Endothelial cell of umbilical vein (primary cell): Measurements from ENCODE around the gene HELZ2. TPM values are rescaled to one million over a fixed set of nuclear protein-coding genes. Genes with fewer than 3 reads are reported as not detected.

Experiments
- BruUV-seq: library from RNA; stranded (reverse); fragments of 400-500 nt; replicated peaks from 2 replicates; lab custom pipeline; 2021; lab: Mats Ljungman, UMichigan
- CTCF ChIA-PET: fragments of 300-600, 350-600 bp; sonication (Branson Sonifier 250); formaldehyde crosslinking; loops from one replicate; lab custom pipeline; 2021; ENCODE audit warnings: antibody characterized with exemption, inconsistent platforms; lab: Charles Lee
- POLR2A ChIA-PET: fragments of 300-600, 350-600 bp; sonication (Branson Sonifier 250); formaldehyde crosslinking; loops from one replicate; lab custom pipeline; 2021; ENCODE audit warnings: antibody characterized with exemption, inconsistent platforms; lab: Charles Lee
- DNase-seq: peaks from one replicate; pipeline ENCODE4 v3.0.0-alpha.2; 2011; ENCODE audit warnings: low read depth, low spot score
- FAIRE-seq: peaks from 2 replicates; lab custom pipeline; 2011; peaks lifted over from hg19 to GRCh38; lab: Jason Lieb, UNC
- H2AFZ ChIP-seq: 2 replicates; pipeline ENCODE4 v1.6.0; 2012; ENCODE audit warnings: low read depth, low read length, control low read depth, inconsistent platforms
- H3K27ac ChIP-seq: 2 replicates; pipeline ENCODE4 v1.5.1; 2011; ENCODE audit warnings: low read depth, mild to moderate bottlenecking, control low read depth, low read length, moderate library complexity; ENCODE audit not compliant: insufficient read depth
- H3K27me3 ChIP-seq, 2 experiments: 2 replicates each; pipeline versions ENCODE4 v1.6.0 to v1.6.1; 2011; ENCODE audit warnings: low read length in 2 of 2, mixed read lengths in 1 of 2; ENCODE audit not compliant: control insufficient read depth in 2 of 2, insufficient read depth in 2 of 2
- H3K36me3 ChIP-seq, 2 experiments: 2 replicates in 1 of 2; 3 replicates in 1 of 2; pipeline ENCODE4 v1.5.1; 2011; ENCODE audit warnings: low read length in 2 of 2, mild to moderate bottlenecking in 1 of 2, moderate library complexity in 1 of 2; ENCODE audit not compliant: control insufficient read depth in 2 of 2, insufficient read depth in 2 of 2; ENCODE audit errors: extremely low read depth in 1 of 2
- H3K4me1 ChIP-seq: 3 replicates; pipeline ENCODE4 v1.5.1; 2011; ENCODE audit warnings: mild to moderate bottlenecking, low read length; ENCODE audit not compliant: control insufficient read depth, insufficient read depth; ENCODE audit errors: extremely low read depth
- H3K4me2 ChIP-seq: 2 replicates; pipeline ENCODE4 v1.6.1; 2011; ENCODE audit warnings: low read length, control low read depth, mixed read lengths; ENCODE audit not compliant: insufficient read depth
- H3K4me3 ChIP-seq, 3 experiments: fragments of 200-600 bp in 1 of 3; sonication (generic), shearing (Covaris generic) in 1 of 3; replicated peaks in 1 of 3; 2 replicates each; pipeline ENCODE4 v1.5.1; 2011 to 2016; ENCODE audit warnings: control low read depth in 3 of 3, low read length in 3 of 3, mild to moderate bottlenecking in 2 of 3, inconsistent platforms in 1 of 3, low read depth in 1 of 3, moderate library complexity in 1 of 3; ENCODE audit not compliant: insufficient read depth in 1 of 3
- H3K79me2 ChIP-seq: 2 replicates; pipeline ENCODE4 v1.6.0; 2012; ENCODE audit warnings: low read length, inconsistent platforms; ENCODE audit not compliant: control insufficient read depth, insufficient read depth
- H3K9ac ChIP-seq: replicated peaks from 2 replicates; pipeline ENCODE3; 2011; ENCODE audit warnings: low read length, control low read depth; ENCODE audit not compliant: insufficient read depth; ENCODE audit errors: extremely low read depth
- H3K9me1 ChIP-seq: replicated peaks from 3 replicates; pipeline ENCODE4 v1.6.0; 2011; ENCODE audit warnings: mild to moderate bottlenecking, low read length; ENCODE audit not compliant: control insufficient read depth, insufficient read depth; ENCODE audit errors: extremely low read depth
- H3K9me3 ChIP-seq: replicated peaks from 2 replicates; pipeline ENCODE4 v1.5.1; 2012; ENCODE audit warnings: low read length, inconsistent platforms; ENCODE audit not compliant: control insufficient read depth, insufficient read depth
- H4K20me1 ChIP-seq: replicated peaks from 2 replicates; pipeline ENCODE3; 2011; ENCODE audit warnings: mild to moderate bottlenecking, low read length; ENCODE audit not compliant: control insufficient read depth, insufficient read depth; ENCODE audit errors: extremely low read depth
- EZH2 ChIP-seq: IDR thresholded peaks from 2 replicates; pipeline ENCODE4 v1.6.1; 2012; ENCODE audit warnings: borderline replicate concordance, low read depth, mild to moderate bottlenecking, moderate library complexity, low read length, inconsistent platforms; ENCODE audit not compliant: severe bottlenecking
- FOS ChIP-seq: IDR thresholded peaks from 2 replicates; pipeline ENCODE4 v1.6.1; 2011; ENCODE audit warnings: mild to moderate bottlenecking, low read length, moderate library complexity, borderline replicate concordance; ENCODE audit not compliant: insufficient read depth
- GATA2 ChIP-seq: IDR thresholded peaks from 2 replicates; pipeline ENCODE4 v1.7.0; 2011; ENCODE audit warnings: low read depth, mild to moderate bottlenecking, moderate library complexity, mixed read lengths, low read length; ENCODE audit not compliant: insufficient read length, insufficient read depth
- JUN ChIP-seq: IDR thresholded peaks from 2 replicates; pipeline ENCODE4 v1.6.1; 2011; ENCODE audit warnings: borderline replicate concordance, low read depth; ENCODE audit not compliant: insufficient read length, insufficient read depth
- MYC ChIP-seq: IDR thresholded peaks from one replicate; pipeline ENCODE4 v1.6.1; 2011; ENCODE audit warnings: mild to moderate bottlenecking, low read depth, low read length
- POLR2A ChIP-seq: IDR thresholded peaks from 2 replicates; pipeline ENCODE4 v1.6.1; 2012; ENCODE audit warnings: low read depth, mild to moderate bottlenecking, control low read depth, low read length
- POLR2AphosphoS5 ChIP-seq: IDR thresholded peaks from 2 replicates; pipeline ENCODE4 v1.6.1; 2012; ENCODE audit warnings: low read depth, mild to moderate bottlenecking, control low read depth, low read length, moderate library complexity; ENCODE audit not compliant: insufficient read depth
- dilution Hi-C: fragments of 300-500 bp; cut with MboI; formaldehyde crosslinking; loops from one replicate; pipeline ENCODE4 v1.15.0; 2019; ENCODE audit warnings: low sequenced_read_pairs; ENCODE audit not compliant: extremely low pct_ligation_motif_present
- intact Hi-C: fragments of 100-400 bp; cut with micrococcal nuclease; formaldehyde crosslinking; loops from one replicate; pipeline ENCODE4 v1.10.0; 2022
- polyA plus RNA-seq, 4 experiments: library from polyadenylated mRNA; depleted of rRNA in 3 of 4; stranded (reverse) in 3 of 4; unstranded in 1 of 4; fragments of >200 nt; gene quantifications; 2 replicates each; pipeline versions ENCODE4 v1.2.1 to v1.2.3, GENCODE V29; 2011 to 2012; ENCODE audit warnings: missing spikeins in 1 of 4
- total RNA-seq: library from RNA; stranded (reverse); gene quantifications from 2 replicates; pipeline ENCODE4 v1.2.3, GENCODE V29; 2021
- TF ChIP-seq, protein P1 (sequence below), 2 donors: IDR thresholded peaks; 1 replicate in 1 of 2; 2 replicates in 1 of 2; pipeline ENCODE4 v1.5.1; 2011; ENCODE audit warnings: low read length in 2 of 2, mild to moderate bottlenecking in 2 of 2, moderate library complexity in 2 of 2, control low read depth in 1 of 2, inconsistent platforms in 1 of 2, low read depth in 1 of 2; ENCODE audit not compliant: insufficient read depth in 1 of 2; ENCODE audit errors: extremely low read depth in 1 of 2
- TF ChIP-seq, protein P2 (sequence below): IDR thresholded peaks from 2 replicates; pipeline ENCODE4 v1.6.1; 2011; ENCODE audit not compliant: insufficient read depth, insufficient read length

Gene HELZ2
- total and polyA plus RNA-seq, 2 donors (not counting 3 experiments of a cell fraction or from before 2014, with no cell fraction given): 10.6 to 33.2 TPM

DNA sequence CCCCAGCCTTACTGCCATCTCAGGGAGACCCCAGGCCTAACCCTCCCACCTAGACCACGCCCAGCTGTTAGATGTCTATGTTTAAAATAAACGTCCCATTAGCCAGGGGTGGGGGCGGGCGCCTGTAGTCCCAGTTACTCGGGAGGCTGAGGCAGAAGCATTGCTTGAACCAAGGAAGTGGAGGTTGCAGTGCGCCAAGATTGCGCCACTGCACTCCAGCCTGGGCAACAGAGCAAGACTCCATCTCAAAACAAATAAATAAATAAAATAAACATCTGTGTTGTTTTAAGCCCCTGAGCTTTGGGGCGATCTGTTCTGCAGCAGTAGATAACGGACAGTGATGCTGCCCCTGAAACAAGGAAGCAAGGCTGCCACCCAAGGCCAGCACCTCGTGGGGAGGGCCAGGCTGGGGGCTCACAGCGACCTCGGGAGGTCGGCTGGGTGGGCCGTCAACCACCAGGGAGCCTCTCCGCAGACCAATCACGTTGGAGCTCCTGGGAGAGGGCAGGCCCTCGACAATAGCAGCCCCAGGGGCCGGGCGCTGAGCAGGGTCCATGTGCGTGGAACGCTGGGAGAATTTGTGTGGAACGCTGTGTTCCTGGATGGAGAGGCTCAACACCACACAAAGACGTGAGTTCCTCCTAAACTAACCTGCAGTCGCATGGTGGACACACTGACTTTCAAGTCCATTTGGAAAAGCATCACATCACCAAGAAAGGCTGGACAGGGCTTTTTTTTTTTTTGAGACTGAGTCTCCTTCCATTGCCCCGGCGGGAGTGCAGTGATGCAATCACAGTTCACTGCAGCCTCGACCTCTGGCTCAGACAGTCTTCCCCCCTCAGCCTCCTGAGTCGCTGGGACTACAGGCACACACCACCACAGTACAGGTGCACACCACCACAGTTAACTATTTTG lies 1.0 kb upstream of the HELZ2 start:
- Histone ChIP-seq H3K9ac (no peak overlapping the region), H3K79me2 (peaks cover 5% of the 10 kb centered on the region), H3K9me1 (no peaks in the 10 kb centered on the region), H3K4me2 (no peak overlapping the region), H2AFZ (peak overlapping the region; percentile 97), H3K4me1 (peaks cover 10% of the 10 kb centered on the region), H3K4me3 (no peak overlapping the region), H3K9me3 (no peaks in the 10 kb centered on the region), H3K36me3 (no peaks in the 10 kb centered on the region), H3K27me3 (no peaks in the 10 kb centered on the region), H3K27ac (no peak overlapping the region), H4K20me1 (no peaks in the 10 kb centered on the region)
- DNase-seq (no peak), FAIRE-seq (no peak)
- BruUV-seq: no TSS peak
- TF ChIP-seq MYC (no peak), GATA2 (no peak), FOS (no peak), JUN (no peak), POLR2A (no peak), EZH2 (no peak), POLR2AphosphoS5 (no peak)
- TF ChIP-seq, protein P1, sequence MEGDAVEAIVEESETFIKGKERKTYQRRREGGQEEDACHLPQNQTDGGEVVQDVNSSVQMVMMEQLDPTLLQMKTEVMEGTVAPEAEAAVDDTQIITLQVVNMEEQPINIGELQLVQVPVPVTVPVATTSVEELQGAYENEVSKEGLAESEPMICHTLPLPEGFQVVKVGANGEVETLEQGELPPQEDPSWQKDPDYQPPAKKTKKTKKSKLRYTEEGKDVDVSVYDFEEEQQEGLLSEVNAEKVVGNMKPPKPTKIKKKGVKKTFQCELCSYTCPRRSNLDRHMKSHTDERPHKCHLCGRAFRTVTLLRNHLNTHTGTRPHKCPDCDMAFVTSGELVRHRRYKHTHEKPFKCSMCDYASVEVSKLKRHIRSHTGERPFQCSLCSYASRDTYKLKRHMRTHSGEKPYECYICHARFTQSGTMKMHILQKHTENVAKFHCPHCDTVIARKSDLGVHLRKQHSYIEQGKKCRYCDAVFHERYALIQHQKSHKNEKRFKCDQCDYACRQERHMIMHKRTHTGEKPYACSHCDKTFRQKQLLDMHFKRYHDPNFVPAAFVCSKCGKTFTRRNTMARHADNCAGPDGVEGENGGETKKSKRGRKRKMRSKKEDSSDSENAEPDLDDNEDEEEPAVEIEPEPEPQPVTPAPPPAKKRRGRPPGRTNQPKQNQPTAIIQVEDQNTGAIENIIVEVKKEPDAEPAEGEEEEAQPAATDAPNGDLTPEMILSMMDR (IDR thresholded peaks at IDR 0.05; ENCODE audit: extremely low read depth in 1 of 2, insufficient read depth in 1 of 2, low read depth in 1 of 2, low read length in 2 of 2): no peak
- TF ChIP-seq, protein P2, sequence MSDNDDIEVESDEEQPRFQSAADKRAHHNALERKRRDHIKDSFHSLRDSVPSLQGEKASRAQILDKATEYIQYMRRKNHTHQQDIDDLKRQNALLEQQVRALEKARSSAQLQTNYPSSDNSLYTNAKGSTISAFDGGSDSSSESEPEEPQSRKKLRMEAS: no peak
- intact Hi-C loops (loop anchor here (5.0 kb wide), 1 partner anchor 52 kb away; the partner anchor contains the start of gene GMEB2), dilution Hi-C loops (no loop called here)
- ChIA-PET POLR2A (no interaction called here), CTCF (no interaction called here)
